Neural cell (in vitro differentiated cells): ENCODE measurements around the gene PEX12.

Experiments
- CTCF ChIP-seq: fragments of 450-650 bp; IDR thresholded peaks from 2 replicates; pipeline ENCODE4 v1.5.1; 2014; ENCODE audit warnings: antibody characterized with exemption, mild to moderate bottlenecking, moderate library complexity; ENCODE audit not compliant: poor library complexity, severe bottlenecking
- POLR2AphosphoS5 ChIP-seq: IDR thresholded peaks from 2 replicates; pipeline ENCODE4 v1.6.1; 2012
- RAD21 ChIP-seq: fragments of 450-650 bp; conservative IDR thresholded peaks from 2 replicates; pipeline ENCODE4 v1.6.1; 2014; ENCODE audit warnings: antibody characterized with exemption, mild to moderate bottlenecking, moderate library complexity
- SMC3 ChIP-seq: fragments of 450-650 bp; conservative IDR thresholded peaks from 2 replicates; pipeline ENCODE4 v1.6.1; 2014; ENCODE audit warnings: antibody characterized with exemption, mild to moderate bottlenecking, moderate library complexity; ENCODE audit not compliant: poor library complexity
- TAF1 ChIP-seq: IDR thresholded peaks from 2 replicates; pipeline ENCODE4 v1.6.1; 2012; ENCODE audit warnings: low read depth

- no peak for TF ChIP-seq CTCF
- TF ChIP-seq TAF1, result no peak
- TF ChIP-seq SMC3, result no peak
- no peak for TF ChIP-seq RAD21
- no peak for TF ChIP-seq POLR2AphosphoS5
These were observed 35.4 kb downstream of the PEX12 start for GRCh38 chr17:35542990-35543389.
